Heart left ventricle (tissue), 16 donors: Measurements from ENCODE around the gene QKI. TPM values are rescaled to one million over a fixed set of nuclear protein-coding genes. Genes with fewer than 3 reads are reported as not detected.

Experiments
- ATAC-seq, 4 donors: fragments of 200-7000 bp; cut with Tn5 transposase; one replicate each; pipeline ENCODE4 v1.9.1; 2020 to 2022; ENCODE audit warnings: moderate library complexity in 4 of 4, mild to moderate bottlenecking in 3 of 4, moderate number of reproducible peaks in 1 of 4
- DNase-seq, 5 donors: peaks; one replicate each; pipeline ENCODE4 v3.0.0-alpha.2; 2020
- H3K27ac ChIP-seq, 12 donors: fragments of 200-600 bp; sonication (generic) in 4 of 12; one replicate each; pipeline versions ENCODE4 v1.5.0 to v1.8.0; 2016 to 2022; ENCODE audit warnings: mild to moderate bottlenecking in 2 of 12
- H3K27me3 ChIP-seq, 9 donors: fragments of 200-600 bp; sonication (generic) in 2 of 9; one replicate each; pipeline versions ENCODE4 v1.5.1 to v1.8.0; 2016 to 2022; ENCODE audit warnings: mild to moderate bottlenecking in 3 of 9
- H3K36me3 ChIP-seq, 9 donors: fragments of 200-600 bp; sonication (generic) in 2 of 9; one replicate each; pipeline versions ENCODE4 v1.5.0 to v1.8.0; 2018 to 2022; ENCODE audit warnings: mild to moderate bottlenecking in 2 of 9
- H3K4me1 ChIP-seq, 12 donors: fragments of 200-600 bp; sonication (generic) in 4 of 12; one replicate each; pipeline versions ENCODE4 v1.5.0 to v1.8.0; 2016 to 2022; ENCODE audit warnings: mild to moderate bottlenecking in 3 of 12
- H3K4me3 ChIP-seq, 12 donors: fragments of 200-600 bp; sonication (generic) in 4 of 12; one replicate each; pipeline versions ENCODE4 v1.5.0 to v1.8.0; 2017 to 2022; ENCODE audit warnings: mild to moderate bottlenecking in 9 of 12, moderate library complexity in 4 of 12
- H3K9me3 ChIP-seq, 12 donors: fragments of 200-600 bp; sonication (generic) in 4 of 12; one replicate each; pipeline versions ENCODE4 v1.5.0 to v1.8.0; 2016 to 2022; ENCODE audit warnings: mild to moderate bottlenecking in 1 of 12
- CTCF ChIP-seq, 12 donors: fragments of 200-600 bp; sonication (generic) in 4 of 12; IDR thresholded peaks; one replicate each; pipeline versions ENCODE4 v1.5.0 to v1.8.0; 2018 to 2022; ENCODE audit warnings: antibody characterized with exemption in 12 of 12, mild to moderate bottlenecking in 5 of 12
- POLR2A ChIP-seq, 2 donors: fragments of 450-650 bp; IDR thresholded peaks; one replicate each; pipeline ENCODE4 v1.6.1; 2017; ENCODE audit warnings: antibody characterized with exemption in 2 of 2, mild to moderate bottlenecking in 2 of 2, moderate library complexity in 2 of 2
- WGBS, 4 donors: extraction: QIAGEN DNeasy Blood & Tissue Kit in 2 of 4; methylation state at CpG; one replicate each; pipeline versions ENCODE4 v1.1.5 to v1.1.7; 2013 to 2018; 5-methylcytosine and 5-hydroxymethylcytosine counted together
- intact Hi-C, 10 donors: fragments of 100-400 bp; cut with DNase I; formaldehyde crosslinking; loops; one replicate each; pipeline versions ENCODE4 v1.11.1 to v1.14.2; 2022
- polyA plus RNA-seq, 2 donors: library from polyadenylated mRNA; stranded (reverse); fragments of 200-250 nt; gene quantifications; one replicate each; pipeline ENCODE4 v1.2.3, GENCODE V29; 2013
- total RNA-seq, 9 donors: library from RNA; depleted of rRNA in 2 of 9; stranded (reverse); fragments of >200 nt in 2 of 9; fragmentation: NEBNext Ultra II Directional in 3 of 9; extraction: Animal tissue kit (Norgen Biotek cat#: 25700) in 3 of 9; gene quantifications; one replicate each; pipeline versions ENCODE4 v1.1.0 to v1.2.4, GENCODE V29; 2016 to 2023
- donor health status: ischemic (EF 13 %, LVEDD 7.1; RV severe dilation, severe dysfunction).
- donor health status: healthy with polysubstance abuse.
- donor health status: DM: no; HTN: yes; CAD: no.
- donor health status: DM: no; HTN: no; CAD: no.
- donor health status: ischemic (EF 25% LVEDD 6.9; RV normal size, moderate dysfunction).
- donor health status: ischemic (EF 25% LVEDD 5.7; RV mildly dilated, moderate dysfunction).
- donor health status: healthy.
- donor health status: DM: yes; HTN: yes; CAD: no.
- donor health status: ischemic (EF 35%, LVEDD 5.7; RV mildly dilated, moderate dysfunction).
- donor health status: nonischemic (EF 11% LVEDD 7.7; RV severe dilation, severe dysfunction).
- donor health status: DM: yes; HTN: yes; CAD: no.
- donor health status: PGD.
- donor health status: ischemic (EF 29% LVEDD 5.4; RV normal size, mild dysfunction).
- donor health status: nonischemic (EF 23%, LVEDD 6.1; RV moderate dilation, normal function).

Gene QKI
- total and polyA plus RNA-seq, 11 donors, result 80.2 to 607 (median 474) TPM

GRCh38 chr6:163446549-163446948 is 32.0 kb downstream of the QKI start:
- Histone ChIP-seq H3K9me3 (no peaks in the 10 kb centered on the region), H3K36me3 (peaks cover 0 to 5% (median 0%) of the 10 kb centered on the region in 9 donors), H3K4me1 (peaks cover 10 to 99% (median 78%) of the 10 kb centered on the region in 12 donors), H3K27ac (no peak overlapping the region), H3K4me3 (no peak overlapping the region), H3K27me3 (no peaks in the 10 kb centered on the region)
- 22 to 25% (median 24%) methylated on average over 4 of the region's 4 CpGs for WGBS, 4 donors
- ATAC-seq, result no peak
- TF ChIP-seq POLR2A (IDR thresholded peaks at IDR 0.05), result no peak
- no peak for TF ChIP-seq CTCF (IDR thresholded peaks at IDR 0.05)
- DNase-seq, result no peak
- intact Hi-C loops, result no loop called here

- Histone ChIP-seq H3K9me3 (no peaks in the 10 kb centered on the region), H3K4me1 (peaks cover 5 to 97% (median 75%) of the 10 kb centered on the region in 12 donors), H3K36me3 (peaks cover 0 to 5% (median 0%) of the 10 kb centered on the region in 9 donors), H3K27me3 (no peaks in the 10 kb centered on the region), H3K27ac (no peak overlapping the region), H3K4me3 (no peak overlapping the region)
- 6 to 16% (median 8%) methylated on average over 1 of the region's 1 CpG for WGBS, 4 donors
- ATAC-seq (no peak), DNase-seq (no peak)
- no peak for TF ChIP-seq CTCF (IDR thresholded peaks at IDR 0.05)
- no peak for TF ChIP-seq POLR2A (IDR thresholded peaks at IDR 0.05)
- intact Hi-C loops, result no loop called here
These were observed 34.6 kb downstream of the QKI start for GRCh38 chr6:163449076-163449475.

- WGBS, 4 donors, result 53 to 67% (median 61%) methylated on average over 2 of the region's 2 CpGs
- no peak for ATAC-seq
- Histone ChIP-seq H3K4me3 (no peak overlapping the region), H3K27me3 (no peaks in the 10 kb centered on the region), H3K27ac (no peak overlapping the region), H3K36me3 (peaks cover 0 to 37% (median 24%) of the 10 kb centered on the region in 9 donors), H3K9me3 (no peaks in the 10 kb centered on the region), H3K4me1 (peaks cover 22 to 98% (median 87%) of the 10 kb centered on the region in 12 donors)
- DNase-seq, result no peak
- intact Hi-C loops, result no loop called here
- TF ChIP-seq POLR2A (IDR thresholded peaks at IDR 0.05) (no peak), CTCF (IDR thresholded peaks at IDR 0.05) (no peak)
These were observed 39.9 kb downstream of the QKI start for GRCh38 chr6:163454425-163454824.

- H3K36me3 ChIP-seq, result peaks cover 0 to 37% (median 24%) of the 10 kb centered on the region in 9 donors
- DNase-seq (no peak), ATAC-seq (no peak)
- H3K27ac ChIP-seq, result no peak overlapping the region
- H3K4me3 ChIP-seq, result no peak overlapping the region
- no peaks in the 10 kb centered on the region for H3K9me3 ChIP-seq
- H3K4me1 ChIP-seq, result peaks cover 24 to 98% (median 89%) of the 10 kb centered on the region in 12 donors
- intact Hi-C loops, result no loop called here
- H3K27me3 ChIP-seq, result no peaks in the 10 kb centered on the region
- TF ChIP-seq CTCF (IDR thresholded peaks at IDR 0.05) (no peak), POLR2A (IDR thresholded peaks at IDR 0.05) (no peak)
These were observed 41.0 kb downstream of the QKI start for GRCh38 chr6:163455552-163455951.
